Adrenal gland (tissue), 12 donors: ENCODE results near the gene RSPH3. TPM values are rescaled to one million over a fixed set of nuclear protein-coding genes. Genes with fewer than 3 reads are reported as not detected.
"Not testable (repeated sequence)": the region's sequence is repeated elsewhere in the genome, so short reads cannot be mapped to it uniquely, and the experiment has no call there.

Experiments
- DNase-seq, 7 donors: peaks; one replicate each; pipeline ENCODE4 v3.0.0-alpha.2; 2019 to 2020
- H3K27ac ChIP-seq, 5 donors: fragments of 200-600 bp; sonication (generic) in 4 of 5; 1 replicate in 3 of 5; 2 replicates in 2 of 5; pipeline versions ENCODE4 v1.5.1 to v1.8.0; 2016 to 2020; ENCODE audit warnings: mild to moderate bottlenecking in 1 of 5
- H3K27me3 ChIP-seq: fragments of 200-600 bp; 2 replicates; pipeline ENCODE4 v1.8.0; 2021
- H3K36me3 ChIP-seq, 2 donors: fragments of 200-600 bp; replicated peaks in 1 of 2; 1 replicate in 1 of 2; 2 replicates in 1 of 2; pipeline versions ENCODE4 v1.5.1 to v1.8.0; 2018 to 2022
- H3K4me1 ChIP-seq, 2 donors: fragments of 200-600 bp; replicated peaks in 1 of 2; 1 replicate in 1 of 2; 2 replicates in 1 of 2; pipeline versions ENCODE4 v1.5.1 to v1.8.0; 2018 to 2021
- H3K4me3 ChIP-seq, 4 donors: fragments of 200-600 bp; sonication (generic) in 3 of 4; one replicate each; pipeline ENCODE4 v1.5.1; 2016 to 2018
- H3K9me3 ChIP-seq, 3 donors: fragments of 200-600 bp; sonication (generic) in 1 of 3; replicated peaks in 1 of 3; 1 replicate in 2 of 3; 2 replicates in 1 of 3; pipeline versions ENCODE4 v1.5.1 to v1.8.0; 2016 to 2021
- CTCF ChIP-seq, 6 experiments: fragments of 450-650 bp in 4 of 6; fragments of 200-600 bp in 2 of 6; sonication (generic) in 1 of 6; IDR thresholded peaks; 1 replicate in 5 of 6; 2 replicates in 1 of 6; pipeline versions ENCODE4 v1.5.1 to v1.8.0; 2016 to 2021; ENCODE audit warnings: antibody characterized with exemption in 6 of 6, mild to moderate bottlenecking in 2 of 6, moderate library complexity in 1 of 6
- POLR2A ChIP-seq, 2 donors: fragments of 450-650 bp; IDR thresholded peaks; one replicate each; pipeline ENCODE4 v1.6.1; 2017; ENCODE audit warnings: antibody characterized with exemption in 2 of 2, mild to moderate bottlenecking in 2 of 2, moderate library complexity in 1 of 2
- WGBS, 4 donors: extraction: QIAGEN DNeasy Blood & Tissue Kit in 2 of 4; methylation state at CpG; one replicate each; pipeline versions ENCODE4 v1.1.5 to v1.1.7; 2013 to 2017; 5-methylcytosine and 5-hydroxymethylcytosine counted together
- intact Hi-C, 2 donors: fragments of 100-400 bp; cut with DNase I; formaldehyde crosslinking; loops; one replicate each; pipeline versions ENCODE4 v1.14.1 to v1.15.0; 2022 to 2023
- polyA plus RNA-seq, 3 donors: library from polyadenylated mRNA; stranded (reverse); fragments of 200-250 nt in 2 of 3; fragments of 350-450 nt in 1 of 3; fragmentation: Illumina TruSeq in 1 of 3; extraction: RNeasy Lipid Tissue Mini Kit (QIAGEN cat#74804) in 1 of 3; gene quantifications; one replicate each; pipeline ENCODE4 v1.2.3, GENCODE V29; 2013 to 2014
- total RNA-seq, 9 donors: library from RNA; depleted of rRNA in 4 of 9; stranded (reverse); fragments of >200 nt in 4 of 9; fragments of 120-200 nt in 1 of 9; fragmentation: NEBNext Ultra II Directional in 1 of 9; extraction: Animal tissue kit (Norgen Biotek cat#: 25700) in 1 of 9; gene quantifications; one replicate each; pipeline versions ENCODE4 v1.1.0 to v1.2.4, GENCODE V29; 2013 to 2023
- donor health status: healthy with polysubstance abuse.
- donor health status: Bipolar disorder and iron deficiency.
- donor health status: DM: yes; HTN: yes; CAD: no.
- donor health status: DM: no; HTN: no; CAD: no.
- donor health status: DM: no; HTN: no; CAD: no.
- donor health status: DM: yes; HTN: yes; CAD: no.

Gene RSPH3
- total and polyA plus RNA-seq, 12 donors: 3.4 to 20.5 (median 12.8) TPM

- no peaks in the 10 kb centered on the region for H3K4me1 ChIP-seq
- no peak for DNase-seq
- intact Hi-C loops: no loop called here
- H3K27me3 ChIP-seq: no peaks in the 10 kb centered on the region
- no peaks in the 10 kb centered on the region for H3K9me3 ChIP-seq
- no peak for TF ChIP-seq CTCF (IDR thresholded peaks at IDR 0.05)
- no peak for TF ChIP-seq POLR2A (IDR thresholded peaks at IDR 0.05)
- H3K36me3 ChIP-seq: no peaks in the 10 kb centered on the region
- no peak overlapping the region for H3K4me3 ChIP-seq
- WGBS, 4 donors: 67 to 77% (median 70%) methylated on average over 2 of the region's 2 CpGs
- no peak overlapping the region for H3K27ac ChIP-seq
Measured at GRCh38 chr6:158960026-158960425, 40.0 kb downstream of the RSPH3 start.

GRCh38 chr6:158959552-158959951 is 40.5 kb downstream of the RSPH3 start:
- intact Hi-C loops: no loop called here
- DNase-seq: no peak
- H3K9me3 ChIP-seq: no peaks in the 10 kb centered on the region
- H3K27ac ChIP-seq: no peak overlapping the region
- 88 to 99% (median 91%) methylated on average over 4 of the region's 4 CpGs for whole genome bisulfite sequencing, 4 donors
- no peaks in the 10 kb centered on the region for H3K27me3 ChIP-seq
- H3K4me3 ChIP-seq: no peak overlapping the region
- TF ChIP-seq POLR2A (IDR thresholded peaks at IDR 0.05) (no peak), CTCF (IDR thresholded peaks at IDR 0.05) (no peak)
- H3K36me3 ChIP-seq: no peaks in the 10 kb centered on the region
- no peaks in the 10 kb centered on the region for H3K4me1 ChIP-seq

- DNase-seq: no peak
- Histone ChIP-seq H3K36me3 (no peaks in the 10 kb centered on the region), H3K4me1 (no peaks in the 10 kb centered on the region), H3K9me3 (no peaks in the 10 kb centered on the region), H3K27ac (no peak overlapping the region), H3K4me3 (no peak overlapping the region), H3K27me3 (no peaks in the 10 kb centered on the region)
- WGBS, 4 donors: 80 to 94% (median 92%) methylated on average over 3 to 7 of the region's 7 CpGs
- TF ChIP-seq CTCF (IDR thresholded peaks at IDR 0.05) (no peak), POLR2A (IDR thresholded peaks at IDR 0.05) (no peak)
- intact Hi-C loops: no loop called here
Measured at GRCh38 chr6:158958504-158959386, 41.3 kb downstream of the RSPH3 start.

- Histone ChIP-seq H3K27me3 (no peaks in the 10 kb centered on the region), H3K36me3 (no peaks in the 10 kb centered on the region), H3K4me3 (no peak overlapping the region), H3K4me1 (no peaks in the 10 kb centered on the region), H3K9me3 (no peaks in the 10 kb centered on the region), H3K27ac (no peak overlapping the region)
- 88 to 93% (median 92%) methylated on average over 3 of the region's 3 CpGs for WGBS, 4 donors
- no peak for TF ChIP-seq POLR2A (IDR thresholded peaks at IDR 0.05)
- DNase-seq: no peak
- intact Hi-C loops: no loop called here
Measured at GRCh38 chr6:158955255-158955654, 44.7 kb downstream of the RSPH3 start.

- Histone ChIP-seq H3K27ac (no peak overlapping the region), H3K4me1 (no peaks in the 10 kb centered on the region), H3K27me3 (no peaks in the 10 kb centered on the region), H3K4me3 (no peak overlapping the region), H3K36me3 (no peaks in the 10 kb centered on the region), H3K9me3 (no peaks in the 10 kb centered on the region)
- no peak for TF ChIP-seq CTCF (IDR thresholded peaks at IDR 0.05)
- no peak for TF ChIP-seq POLR2A (IDR thresholded peaks at IDR 0.05)
- intact Hi-C loops: no loop called here
- DNase-seq: no peak
- 53 to 65% (median 59%) methylated on average over 2 of the region's 2 CpGs for WGBS, 4 donors
Measured at GRCh38 chr6:158954753-158955152, 45.2 kb downstream of the RSPH3 start.

GRCh38 chr6:158952011-158952410 is 48.0 kb downstream of the RSPH3 start:
- intact Hi-C loops, H3K27me3 ChIP-seq, H3K27ac ChIP-seq, H3K9me3 ChIP-seq, H3K4me1 ChIP-seq, DNase-seq, H3K4me3 ChIP-seq, H3K36me3 ChIP-seq: not testable (repeated sequence)
- WGBS, 4 donors: 90 to 100% (median 94%) methylated on average over 3 of the region's 3 CpGs

GRCh38 chr6:158951565-158951964 is 48.4 kb downstream of the RSPH3 start:
- DNase-seq, intact Hi-C loops, H3K36me3 ChIP-seq, H3K27me3 ChIP-seq, H3K4me1 ChIP-seq, H3K4me3 ChIP-seq, H3K9me3 ChIP-seq, H3K27ac ChIP-seq: not testable (repeated sequence)
- 94 to 99% (median 96%) methylated on average over 2 of the region's 2 CpGs for WGBS, 4 donors
